Stimulated activated CD4-positive, alpha-beta T cell treated with anti-CD3 and anti-CD28 coated beads, Interleukin-15, amount 100 ng/mL, for 1 hour (primary cell): ENCODE results near the gene FAS.
A peak's percentile ranks its signal among the peaks of the same experiment; 100 is the strongest.
"Not testable (repeated sequence)": the region's sequence is repeated elsewhere in the genome, so short reads cannot be mapped to it uniquely, and the experiment has no call there.

Experiments
- DNase-seq, 2 donors: peaks; one replicate each; pipeline ENCODE4 v3.0.0-alpha.2; 2020; ENCODE audit warnings: low read depth in 1 of 2, low spot score in 1 of 2

The FAS gene

GRCh38 chr10:88992921-88993524 is 2.4 kb downstream of the FAS start:
- no peak for DNase-seq

GRCh38 chr10:88994019-88994418 is 3.4 kb downstream of the FAS start:
- DNase-seq: no peak

- DNase-seq: no peak
Measured at GRCh38 chr10:88995156-88995876, 4.7 kb downstream of the FAS start.

- no peak for DNase-seq
Measured at GRCh38 chr10:88996927-88997326, 6.3 kb downstream of the FAS start.

GRCh38 chr10:88999625-89000024 is 9.0 kb downstream of the FAS start:
- DNase-seq: no peak

GRCh38 chr10:89001024-89001728 is 10.6 kb downstream of the FAS start:
- DNase-seq: no peak

GRCh38 chr10:89001729-89002072 is 11.1 kb downstream of the FAS start:
- no peak for DNase-seq

GRCh38 chr10:89002226-89002978 is 11.8 kb downstream of the FAS start:
- no peak for DNase-seq

- no peak for DNase-seq
Measured at GRCh38 chr10:89003344-89003743, 12.7 kb downstream of the FAS start.

GRCh38 chr10:89007129-89007893 is 16.7 kb downstream of the FAS start:
- no peak for DNase-seq

GRCh38 chr10:89018700-89019346 is 28.2 kb downstream of the FAS start:
- DNase-seq: not testable (repeated sequence)

GRCh38 chr10:89019569-89020327 is 29.1 kb downstream of the FAS start:
- no peak for DNase-seq

- DNase-seq: not testable (repeated sequence)
Measured at GRCh38 chr10:89021526-89021925, 30.9 kb downstream of the FAS start.

GRCh38 chr10:89022734-89023133 is 32.1 kb downstream of the FAS start:
- no peak for DNase-seq

GRCh38 chr10:89025453-89025852 is 34.9 kb downstream of the FAS start:
- DNase-seq: no peak

- DNase-seq: no peak
Measured at GRCh38 chr10:89029181-89029580, 38.6 kb downstream of the FAS start.

GRCh38 chr10:89029785-89030437 is 39.3 kb downstream of the FAS start:
- DNase-seq: peak; percentile 41 to 46

- DNase-seq: no peak
Measured at GRCh38 chr10:89030791-89031190, 40.2 kb downstream of the FAS start.
